ENCODE data around the gene BACE2. TPM values are rescaled to one million over a fixed set of nuclear protein-coding genes. Genes with fewer than 3 reads are reported as not detected.

Gene BACE2
- total and polyA plus RNA-seq, 2 experiments from 2014 or later = 28.4 to 37.0 TPM

- Histone ChIP-seq H3K4me2 (no peak overlapping the region), H3K4me1 (ENCODE audit: insufficient read depth) (no peaks in the 10 kb centered on the region), H3K9me3 (ENCODE audit: low read depth) (peaks cover 6% of the 10 kb centered on the region), H3K79me2 (no peaks in the 10 kb centered on the region), H3K27me3 (no peaks in the 10 kb centered on the region), H2AFZ (no peak overlapping the region), H3K27ac (no peak overlapping the region), H3K4me3 (no peak overlapping the region), H3K9me2 (replicated peaks; ENCODE audit: insufficient read depth) (no peaks in the 10 kb centered on the region), H4K20me1 (ENCODE audit: insufficient read depth, poor library complexity, severe bottlenecking) (no peaks in the 10 kb centered on the region), H3K36me3 (replicated peaks; ENCODE audit: insufficient read depth, low read depth) (no peaks in the 10 kb centered on the region)
- TF ChIP-seq EZH2phosphoT487 (IDR thresholded peaks at IDR 0.05; ENCODE audit: low read depth, severe bottlenecking, unreplicated experiment) = no peak
- no peak for TF ChIP-seq EZH2 (IDR thresholded peaks at IDR 0.05; ENCODE audit: borderline replicate concordance)
- DNase-seq (ENCODE audit: low spot score) = no peak
- 84% methylated on average over 12 of the region's 12 CpGs for WGBS (ENCODE audit: low lambda C conversion rate, missing lambda C conversion rate)
Observed at GRCh38 chr21:41277196-41277595, 109.2 kb downstream of the BACE2 start.

GRCh38 chr21:41277846-41278245 lies 109.9 kb downstream of the BACE2 start:
- Histone ChIP-seq H3K4me1 (ENCODE audit: insufficient read depth) (no peaks in the 10 kb centered on the region), H3K27me3 (no peaks in the 10 kb centered on the region), H3K9me3 (ENCODE audit: low read depth) (no peaks in the 10 kb centered on the region), H4K20me1 (ENCODE audit: insufficient read depth, poor library complexity, severe bottlenecking) (no peaks in the 10 kb centered on the region), H3K4me3 (no peak overlapping the region), H3K79me2 (no peaks in the 10 kb centered on the region), H2AFZ (no peak overlapping the region), H3K4me2 (no peak overlapping the region), H3K36me3 (replicated peaks; ENCODE audit: insufficient read depth, low read depth) (no peaks in the 10 kb centered on the region), H3K9me2 (replicated peaks; ENCODE audit: insufficient read depth) (no peaks in the 10 kb centered on the region), H3K27ac (no peak overlapping the region)
- 81% methylated on average over 4 of the region's 4 CpGs for WGBS (ENCODE audit: low lambda C conversion rate, missing lambda C conversion rate)
- no peak for DNase-seq (ENCODE audit: low spot score)
- no peak for TF ChIP-seq EZH2 (IDR thresholded peaks at IDR 0.05; ENCODE audit: borderline replicate concordance)
- TF ChIP-seq CTCF (IDR thresholded peaks at IDR 0.05; ENCODE audit: poor library complexity) = no peak
- no peak for TF ChIP-seq EZH2phosphoT487 (IDR thresholded peaks at IDR 0.05; ENCODE audit: low read depth, severe bottlenecking, unreplicated experiment)

GRCh38 chr21:41280115-41280919 lies 112.4 kb downstream of the BACE2 start:
- no peak overlapping the region for H3K4me3 ChIP-seq
- TF ChIP-seq CTCF (IDR thresholded peaks at IDR 0.05; ENCODE audit: poor library complexity) (no peak), EZH2phosphoT487 (IDR thresholded peaks at IDR 0.05; ENCODE audit: low read depth, severe bottlenecking, unreplicated experiment) (no peak), EZH2 (IDR thresholded peaks at IDR 0.05; ENCODE audit: borderline replicate concordance) (no peak)
- no peaks in the 10 kb centered on the region for H3K9me3 ChIP-seq (ENCODE audit: low read depth)
- H3K27me3 ChIP-seq = no peaks in the 10 kb centered on the region
- H2AFZ ChIP-seq = no peak overlapping the region
- no peaks in the 10 kb centered on the region for H4K20me1 ChIP-seq (ENCODE audit: insufficient read depth, poor library complexity, severe bottlenecking)
- no peaks in the 10 kb centered on the region for H3K9me2 ChIP-seq (replicated peaks; ENCODE audit: insufficient read depth)
- peak; percentile 59 for DNase-seq (ENCODE audit: low spot score)
- no peak overlapping the region for H3K4me2 ChIP-seq
- 63% methylated on average over 18 of the region's 18 CpGs for WGBS (ENCODE audit: low lambda C conversion rate, missing lambda C conversion rate)
- H3K27ac ChIP-seq = no peak overlapping the region
- no peaks in the 10 kb centered on the region for H3K79me2 ChIP-seq
- no peaks in the 10 kb centered on the region for H3K36me3 ChIP-seq (replicated peaks; ENCODE audit: insufficient read depth, low read depth)
- no peaks in the 10 kb centered on the region for H3K4me1 ChIP-seq (ENCODE audit: insufficient read depth)

- no peaks in the 10 kb centered on the region for H3K4me1 ChIP-seq (ENCODE audit: insufficient read depth)
- no peak overlapping the region for H2AFZ ChIP-seq
- no peaks in the 10 kb centered on the region for H3K9me3 ChIP-seq (ENCODE audit: low read depth)
- H3K79me2 ChIP-seq = no peaks in the 10 kb centered on the region
- no peak overlapping the region for H3K4me3 ChIP-seq
- DNase-seq (ENCODE audit: low spot score) = no peak
- no peaks in the 10 kb centered on the region for H3K9me2 ChIP-seq (replicated peaks; ENCODE audit: insufficient read depth)
- H3K27ac ChIP-seq = no peak overlapping the region
- H3K27me3 ChIP-seq = no peaks in the 10 kb centered on the region
- no peak for TF ChIP-seq CTCF (IDR thresholded peaks at IDR 0.05; ENCODE audit: poor library complexity)
- TF ChIP-seq EZH2 (IDR thresholded peaks at IDR 0.05; ENCODE audit: borderline replicate concordance) = no peak
- TF ChIP-seq EZH2phosphoT487 (IDR thresholded peaks at IDR 0.05; ENCODE audit: low read depth, severe bottlenecking, unreplicated experiment) = no peak
- 64% methylated on average over 3 of the region's 3 CpGs for WGBS (ENCODE audit: low lambda C conversion rate, missing lambda C conversion rate)
- H4K20me1 ChIP-seq (ENCODE audit: insufficient read depth, poor library complexity, severe bottlenecking) = no peaks in the 10 kb centered on the region
- H3K36me3 ChIP-seq (replicated peaks; ENCODE audit: insufficient read depth, low read depth) = no peaks in the 10 kb centered on the region
- no peak overlapping the region for H3K4me2 ChIP-seq
Observed at GRCh38 chr21:41282412-41282811, 114.5 kb downstream of the BACE2 start.
